H1 (cell line): ENCODE results near the gene ZNF532. TPM values are rescaled to one million over a fixed set of nuclear protein-coding genes. Genes with fewer than 3 reads are reported as not detected.

ENCODE experiments used
- ASH2L ChIP-seq: fragments of 200-600, 300-600 bp; sonication (generic); IDR thresholded peaks from one replicate; pipeline ENCODE4 v1.7.1; 2017; ENCODE audit warnings: low read length
- E2F6 ChIP-seq: IDR thresholded peaks from 2 replicates; pipeline ENCODE4 v1.6.1; 2012; ENCODE audit warnings: inconsistent platforms
- KDM4A ChIP-seq: IDR thresholded peaks from one replicate; pipeline ENCODE4 v1.7.1; 2012; ENCODE audit warnings: low read depth, mild to moderate bottlenecking, moderate library complexity, low read length, inconsistent platforms; ENCODE audit not compliant: severe bottlenecking
- NANOG ChIP-seq: IDR thresholded peaks from 2 replicates; pipeline ENCODE4 v1.6.1; 2011; ENCODE audit warnings: low read length, low read depth, mild to moderate bottlenecking, inconsistent platforms; ENCODE audit not compliant: insufficient read depth, poor library complexity, severe bottlenecking
- PHF8 ChIP-seq: fragments of 200-600 bp; sonication (generic); conservative IDR thresholded peaks from 2 replicates; pipeline ENCODE4 v1.7.1; 2012; ENCODE audit warnings: low read depth, mild to moderate bottlenecking, inconsistent platforms, low read length, moderate library complexity
- RNF2 ChIP-seq: fragments of 200-900, 300-1000 bp; sonication (generic); IDR thresholded peaks from 2 replicates; pipeline ENCODE4 v1.7.1; 2016; ENCODE audit warnings: borderline replicate concordance, low read depth, mild to moderate bottlenecking, antibody characterized with exemption, low read length; ENCODE audit not compliant: poor library complexity, severe bottlenecking; ENCODE audit errors: missing control alignments
- SIN3A ChIP-seq, 2 experiments: IDR thresholded peaks in 1 of 2; conservative IDR thresholded peaks in 1 of 2; 2 replicates each; pipeline ENCODE4 v1.6.1; 2011 to 2012; ENCODE audit warnings: low read length in 2 of 2, improper control_type of control experiment in 1 of 2, low read depth in 1 of 2, mild to moderate bottlenecking in 1 of 2
- polyA plus RNA-seq, 7 experiments: library from polyadenylated mRNA; depleted of rRNA in 3 of 7; stranded (reverse) in 5 of 7; unstranded in 2 of 7; fragments of >200 nt in 5 of 7; fragments of 200-250 nt in 2 of 7; gene quantifications; 1 replicate in 5 of 7; 2 replicates in 1 of 7; 4 replicates in 1 of 7; pipeline versions ENCODE4 v1.2.1 to v1.2.3, GENCODE V29; 2011 to 2013; ENCODE audit warnings: missing spikeins in 2 of 7, mixed read lengths in 2 of 7
- total RNA-seq: library from RNA; stranded (reverse); fragmentation: NEBNext Ultra II Directional; extraction: Animal tissue kit (Norgen Biotek cat#: 25700); gene quantifications from 2 replicates; pipeline ENCODE4 v1.2.1, GENCODE V29; 2021

The ZNF532 gene
- total and polyA plus RNA-seq, 2 of the 8 experiments (the other 6 are each of a cell fraction or from before 2014, with no cell fraction given): 143 to 240 TPM

- no peak for TF ChIP-seq PHF8
- TF ChIP-seq SIN3A (conservative IDR thresholded peaks at IDR 0.05 in 1 of 2, IDR thresholded peaks at IDR 0.05 in 1 of 2; ENCODE audit: low read depth in 1 of 2, low read length in 2 of 2): 0 out of 4 replicates have a peak, but pooled peaks have one; percentile 55
- peak; percentile 25 for TF ChIP-seq KDM4A
- TF ChIP-seq E2F6: peak; percentile 85
- TF ChIP-seq RNF2: no peak
- no peak for TF ChIP-seq NANOG
- TF ChIP-seq ASH2L: peak; percentile 84
These were observed 17.1 kb upstream of the ZNF532 start (continued) for GRCh38 chr18:58847383-58848071.
